BE2C (cell line): ENCODE results near the gene PEX11G.
"Not testable (repeated sequence)": the region's sequence is repeated elsewhere in the genome, so short reads cannot be mapped to it uniquely, and the experiment has no call there.

Source experiments
- DNase-seq: peaks from one replicate; pipeline ENCODE4 v3.0.0-alpha.2; 2020
- H3K27me3 ChIP-seq: fragments of 250-450 bp; sonication (Bioruptor Pico); 2 replicates; pipeline ENCODE4 v1.5.1; 2020; ENCODE audit warnings: mild to moderate bottlenecking
- H3K36me3 ChIP-seq: fragments of 250-450 bp; sonication (Bioruptor Pico); 2 replicates; pipeline ENCODE4 v1.5.1; 2020; ENCODE audit warnings: mild to moderate bottlenecking
- H3K4me1 ChIP-seq: fragments of 250-450 bp; sonication (Bioruptor Pico); 2 replicates; pipeline ENCODE4 v1.5.1; 2020
- H3K4me3 ChIP-seq: 2 replicates; pipeline ENCODE4 v1.5.1; 2011; ENCODE audit warnings: low read depth, low read length
- H3K9me3 ChIP-seq: fragments of 250-450 bp; sonication (Bioruptor Pico); 2 replicates; pipeline ENCODE4 v1.5.1; 2020
- CTCF ChIP-seq: IDR thresholded peaks from 2 replicates; pipeline ENCODE4 v1.5.1; 2012; ENCODE audit warnings: mild to moderate bottlenecking, low read depth, low read length

Gene PEX11G

DNA sequence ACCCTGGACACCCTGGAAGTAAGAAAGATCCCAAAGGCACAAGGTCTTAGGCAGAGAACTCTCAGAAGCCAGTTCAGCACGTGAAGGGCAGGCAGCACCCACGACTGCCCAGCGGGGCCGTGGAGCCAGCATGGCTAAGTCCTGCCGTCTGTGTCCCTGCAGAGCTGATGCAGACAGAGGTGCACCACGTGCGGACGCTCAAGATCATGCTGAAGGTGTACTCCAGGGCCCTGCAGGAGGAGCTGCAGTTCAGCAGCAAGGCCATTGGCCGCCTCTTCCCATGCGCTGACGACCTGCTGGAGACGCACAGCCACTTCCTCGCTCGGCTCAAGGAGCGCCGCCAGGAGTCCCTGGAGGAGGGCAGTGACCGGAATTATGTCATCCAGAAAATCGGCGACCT lies 44.8 kb downstream of the PEX11G start:
- Histone ChIP-seq H3K9me3 (no peaks in the 10 kb centered on the region), H3K4me1 (no peaks in the 10 kb centered on the region), H3K4me3 (no peak overlapping the region), H3K36me3 (peaks cover 20% of the 10 kb centered on the region), H3K27me3 (no peaks in the 10 kb centered on the region)
- TF ChIP-seq CTCF: no peak
- no peak for DNase-seq

- Histone ChIP-seq H3K4me1 (no peaks in the 10 kb centered on the region), H3K4me3 (no peak overlapping the region), H3K36me3 (peaks cover 20% of the 10 kb centered on the region), H3K27me3 (no peaks in the 10 kb centered on the region), H3K9me3 (no peaks in the 10 kb centered on the region)
- DNase-seq: peak; percentile 71
- no peak for TF ChIP-seq CTCF
These were observed 46.4 kb downstream of the PEX11G start for GRCh38 chr19:7442423-7442822.

GRCh38 chr19:7441468-7442146 lies 47.2 kb downstream of the PEX11G start:
- H3K27me3 ChIP-seq: no peaks in the 10 kb centered on the region
- TF ChIP-seq CTCF: no peak
- H3K36me3 ChIP-seq: peaks cover 20% of the 10 kb centered on the region
- no peaks in the 10 kb centered on the region for H3K9me3 ChIP-seq
- no peak for DNase-seq
- no peak overlapping the region for H3K4me3 ChIP-seq
- no peaks in the 10 kb centered on the region for H3K4me1 ChIP-seq

GRCh38 chr19:7440188-7440975 lies 48.5 kb downstream of the PEX11G start:
- DNase-seq: no peak
- Histone ChIP-seq H3K9me3 (no peaks in the 10 kb centered on the region), H3K4me3 (no peak overlapping the region), H3K4me1 (no peaks in the 10 kb centered on the region), H3K36me3 (peaks cover 20% of the 10 kb centered on the region), H3K27me3 (no peaks in the 10 kb centered on the region)
- TF ChIP-seq CTCF: no peak

GRCh38 chr19:7435586-7435985 lies 53.2 kb downstream of the PEX11G start:
- no peak overlapping the region for H3K4me3 ChIP-seq
- TF ChIP-seq CTCF: no peak
- H3K27me3 ChIP-seq: no peaks in the 10 kb centered on the region
- no peaks in the 10 kb centered on the region for H3K9me3 ChIP-seq
- H3K4me1 ChIP-seq: no peaks in the 10 kb centered on the region
- no peaks in the 10 kb centered on the region for H3K36me3 ChIP-seq
- DNase-seq: no peak

- no peak for DNase-seq
- TF ChIP-seq CTCF: no peak
- H3K4me1 ChIP-seq: no peaks in the 10 kb centered on the region
- no peaks in the 10 kb centered on the region for H3K9me3 ChIP-seq
- H3K4me3 ChIP-seq: no peak overlapping the region
- no peaks in the 10 kb centered on the region for H3K27me3 ChIP-seq
- H3K36me3 ChIP-seq: no peaks in the 10 kb centered on the region
These were observed 54.4 kb downstream of the PEX11G start for GRCh38 chr19:7434391-7434790.

- H3K4me3 ChIP-seq, H3K4me1 ChIP-seq, DNase-seq, H3K27me3 ChIP-seq, H3K9me3 ChIP-seq, H3K36me3 ChIP-seq: not testable (repeated sequence)
These were observed 55.4 kb downstream of the PEX11G start for GRCh38 chr19:7433456-7433855.
